HL-60 (cell line): Measurements from ENCODE around the gene DACT2.
"Not testable (repeated sequence)": the region's sequence is repeated elsewhere in the genome, so short reads cannot be mapped to it uniquely, and the experiment has no call there.

Source experiments
- DNase-seq, 2 experiments: peaks; one replicate each; pipeline ENCODE4 v3.0.0-alpha.2; 2010 to 2020; ENCODE audit warnings: low read depth in 1 of 2, low spot score in 1 of 2
- H3K27ac ChIP-seq: fragments of 250-450 bp; sonication (Bioruptor Pico); replicated peaks from 2 replicates; pipeline ENCODE4 v1.5.1; 2020; ENCODE audit warnings: mild to moderate bottlenecking, moderate library complexity
- H3K27me3 ChIP-seq: fragments of 250-450 bp; sonication (Bioruptor Pico); 2 replicates; pipeline ENCODE4 v1.5.1; 2021; ENCODE audit warnings: mild to moderate bottlenecking, moderate library complexity; ENCODE audit not compliant: insufficient read depth, poor library complexity, severe bottlenecking
- H3K4me3 ChIP-seq: replicated peaks from 2 replicates; pipeline ENCODE4 v1.5.1; 2011; ENCODE audit warnings: mild to moderate bottlenecking, control low read depth, low read length; ENCODE audit not compliant: insufficient read depth
- GABPA ChIP-seq: IDR thresholded peaks from 2 replicates; pipeline ENCODE4 v1.6.1; 2012; ENCODE audit warnings: low read depth
- POLR2AphosphoS5 ChIP-seq: IDR thresholded peaks from 2 replicates; pipeline ENCODE4 v1.6.1; 2012; ENCODE audit warnings: low read depth
- SPI1 ChIP-seq: IDR thresholded peaks from 2 replicates; pipeline ENCODE4 v1.6.1; 2012; ENCODE audit warnings: low read depth, mild to moderate bottlenecking, borderline replicate concordance
- TF ChIP-seq, protein P1 (sequence below): IDR thresholded peaks from one replicate; pipeline ENCODE4 v1.5.1; 2011; ENCODE audit warnings: low read length, control low read depth, inconsistent platforms; ENCODE audit not compliant: insufficient read depth
- TF ChIP-seq, protein P2 (sequence below): IDR thresholded peaks from 2 replicates; pipeline ENCODE4 v1.6.1; 2012; ENCODE audit warnings: low read depth; ENCODE audit not compliant: insufficient replicate concordance

Gene DACT2

DNA sequence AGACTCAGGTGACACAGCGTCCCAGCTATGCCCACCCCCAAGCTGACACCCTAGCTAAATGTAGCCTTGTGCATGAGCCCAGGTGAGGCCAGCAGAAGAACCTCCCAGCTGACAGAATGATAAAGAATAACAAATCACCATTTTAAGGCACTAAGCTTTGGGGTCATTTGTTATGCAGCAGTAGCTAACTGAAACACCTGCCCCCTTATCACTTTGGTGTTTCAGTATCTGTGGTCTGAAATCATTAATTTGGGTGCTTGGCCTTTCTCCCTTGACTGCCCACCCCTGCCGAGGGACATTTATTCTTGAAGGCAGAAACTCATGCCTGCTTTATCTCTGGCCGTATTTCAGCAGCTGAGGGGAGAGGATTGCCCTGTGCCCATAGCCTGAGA, 30.0 kb downstream of the DACT2 start:
- no peak for DNase-seq
- Histone ChIP-seq H3K27ac (no peak overlapping the region), H3K27me3 (no peaks in the 10 kb centered on the region), H3K4me3 (no peak overlapping the region)
- TF ChIP-seq GABPA = no peak
- no peak for TF ChIP-seq POLR2AphosphoS5
- TF ChIP-seq SPI1 = no peak
- TF ChIP-seq, protein P1, sequence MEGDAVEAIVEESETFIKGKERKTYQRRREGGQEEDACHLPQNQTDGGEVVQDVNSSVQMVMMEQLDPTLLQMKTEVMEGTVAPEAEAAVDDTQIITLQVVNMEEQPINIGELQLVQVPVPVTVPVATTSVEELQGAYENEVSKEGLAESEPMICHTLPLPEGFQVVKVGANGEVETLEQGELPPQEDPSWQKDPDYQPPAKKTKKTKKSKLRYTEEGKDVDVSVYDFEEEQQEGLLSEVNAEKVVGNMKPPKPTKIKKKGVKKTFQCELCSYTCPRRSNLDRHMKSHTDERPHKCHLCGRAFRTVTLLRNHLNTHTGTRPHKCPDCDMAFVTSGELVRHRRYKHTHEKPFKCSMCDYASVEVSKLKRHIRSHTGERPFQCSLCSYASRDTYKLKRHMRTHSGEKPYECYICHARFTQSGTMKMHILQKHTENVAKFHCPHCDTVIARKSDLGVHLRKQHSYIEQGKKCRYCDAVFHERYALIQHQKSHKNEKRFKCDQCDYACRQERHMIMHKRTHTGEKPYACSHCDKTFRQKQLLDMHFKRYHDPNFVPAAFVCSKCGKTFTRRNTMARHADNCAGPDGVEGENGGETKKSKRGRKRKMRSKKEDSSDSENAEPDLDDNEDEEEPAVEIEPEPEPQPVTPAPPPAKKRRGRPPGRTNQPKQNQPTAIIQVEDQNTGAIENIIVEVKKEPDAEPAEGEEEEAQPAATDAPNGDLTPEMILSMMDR = no peak
- TF ChIP-seq, protein P2, sequence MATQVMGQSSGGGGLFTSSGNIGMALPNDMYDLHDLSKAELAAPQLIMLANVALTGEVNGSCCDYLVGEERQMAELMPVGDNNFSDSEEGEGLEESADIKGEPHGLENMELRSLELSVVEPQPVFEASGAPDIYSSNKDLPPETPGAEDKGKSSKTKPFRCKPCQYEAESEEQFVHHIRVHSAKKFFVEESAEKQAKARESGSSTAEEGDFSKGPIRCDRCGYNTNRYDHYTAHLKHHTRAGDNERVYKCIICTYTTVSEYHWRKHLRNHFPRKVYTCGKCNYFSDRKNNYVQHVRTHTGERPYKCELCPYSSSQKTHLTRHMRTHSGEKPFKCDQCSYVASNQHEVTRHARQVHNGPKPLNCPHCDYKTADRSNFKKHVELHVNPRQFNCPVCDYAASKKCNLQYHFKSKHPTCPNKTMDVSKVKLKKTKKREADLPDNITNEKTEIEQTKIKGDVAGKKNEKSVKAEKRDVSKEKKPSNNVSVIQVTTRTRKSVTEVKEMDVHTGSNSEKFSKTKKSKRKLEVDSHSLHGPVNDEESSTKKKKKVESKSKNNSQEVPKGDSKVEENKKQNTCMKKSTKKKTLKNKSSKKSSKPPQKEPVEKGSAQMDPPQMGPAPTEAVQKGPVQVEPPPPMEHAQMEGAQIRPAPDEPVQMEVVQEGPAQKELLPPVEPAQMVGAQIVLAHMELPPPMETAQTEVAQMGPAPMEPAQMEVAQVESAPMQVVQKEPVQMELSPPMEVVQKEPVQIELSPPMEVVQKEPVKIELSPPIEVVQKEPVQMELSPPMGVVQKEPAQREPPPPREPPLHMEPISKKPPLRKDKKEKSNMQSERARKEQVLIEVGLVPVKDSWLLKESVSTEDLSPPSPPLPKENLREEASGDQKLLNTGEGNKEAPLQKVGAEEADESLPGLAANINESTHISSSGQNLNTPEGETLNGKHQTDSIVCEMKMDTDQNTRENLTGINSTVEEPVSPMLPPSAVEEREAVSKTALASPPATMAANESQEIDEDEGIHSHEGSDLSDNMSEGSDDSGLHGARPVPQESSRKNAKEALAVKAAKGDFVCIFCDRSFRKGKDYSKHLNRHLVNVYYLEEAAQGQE = no peak

DNA sequence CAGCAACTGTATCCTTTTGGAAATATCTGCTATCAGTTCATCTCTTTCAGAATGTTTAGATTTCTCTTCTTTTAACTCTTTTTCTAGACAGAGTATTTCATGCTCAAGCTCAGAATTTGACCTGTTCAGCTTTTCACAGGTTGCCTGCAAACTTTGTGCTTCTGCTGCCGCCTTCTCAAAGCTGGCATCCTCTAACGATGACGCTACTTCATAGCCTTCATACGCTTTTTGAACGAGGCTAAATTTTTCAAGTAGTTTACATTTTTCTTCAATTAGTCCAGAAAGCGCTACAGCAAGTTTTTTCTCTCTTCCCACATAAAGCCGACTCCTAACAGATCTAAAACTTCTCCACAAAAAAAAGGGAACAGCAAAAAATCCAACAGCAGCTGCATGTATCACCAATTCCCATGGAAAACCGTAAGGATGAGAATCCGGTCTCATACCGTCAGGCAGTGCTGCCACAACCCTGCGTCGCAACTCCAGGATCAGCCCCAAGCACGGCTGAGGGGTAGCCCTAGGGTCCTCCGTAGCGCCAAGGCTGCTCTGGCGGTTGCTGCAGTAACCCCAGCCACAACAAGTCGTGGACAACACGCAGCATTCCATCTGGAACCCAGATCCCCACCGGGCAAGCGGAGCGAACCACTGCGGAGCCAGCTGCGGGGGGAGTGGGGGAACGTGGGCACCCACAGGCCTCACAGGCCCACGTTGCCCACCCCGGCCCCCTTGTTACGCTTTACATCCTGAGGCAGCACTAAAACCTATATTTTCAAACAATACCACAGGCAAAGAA, 30.6 kb downstream of the DACT2 start:
- DNase-seq = no peak
- H3K27ac ChIP-seq = no peak overlapping the region
- TF ChIP-seq, protein P1 = no peak
- TF ChIP-seq POLR2AphosphoS5 = no peak
- no peak for TF ChIP-seq SPI1
- TF ChIP-seq GABPA = no peak
- TF ChIP-seq, protein P2 = no peak

DNA sequence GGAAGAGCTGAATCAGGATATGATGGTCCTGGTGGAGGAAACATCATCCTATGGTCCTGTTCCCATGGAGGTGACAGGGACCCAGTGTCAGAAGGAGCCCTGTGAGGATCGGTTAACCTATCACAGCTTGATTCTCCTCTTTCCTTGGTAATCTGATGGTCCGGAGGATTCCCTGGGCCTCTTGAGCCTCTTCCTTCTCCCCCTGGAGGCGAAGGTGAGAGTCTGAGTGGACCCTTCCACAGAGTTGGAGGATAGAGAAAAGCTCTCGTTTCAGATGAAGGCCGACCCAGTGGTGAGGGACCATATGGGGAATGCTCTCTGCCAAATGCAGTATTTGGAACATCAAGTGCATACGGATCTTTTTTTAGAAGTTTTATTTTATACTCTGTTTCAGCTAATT, 32.1 kb downstream of the DACT2 start:
- not testable (repeated sequence) for H3K27ac ChIP-seq, DNase-seq, H3K4me3 ChIP-seq, H3K27me3 ChIP-seq

More for the DNA sequence above, 30.6 kb downstream of the DACT2 start:
- Histone ChIP-seq H3K27me3 (no peaks in the 10 kb centered on the region), H3K4me3 (no peak overlapping the region)

DNA sequence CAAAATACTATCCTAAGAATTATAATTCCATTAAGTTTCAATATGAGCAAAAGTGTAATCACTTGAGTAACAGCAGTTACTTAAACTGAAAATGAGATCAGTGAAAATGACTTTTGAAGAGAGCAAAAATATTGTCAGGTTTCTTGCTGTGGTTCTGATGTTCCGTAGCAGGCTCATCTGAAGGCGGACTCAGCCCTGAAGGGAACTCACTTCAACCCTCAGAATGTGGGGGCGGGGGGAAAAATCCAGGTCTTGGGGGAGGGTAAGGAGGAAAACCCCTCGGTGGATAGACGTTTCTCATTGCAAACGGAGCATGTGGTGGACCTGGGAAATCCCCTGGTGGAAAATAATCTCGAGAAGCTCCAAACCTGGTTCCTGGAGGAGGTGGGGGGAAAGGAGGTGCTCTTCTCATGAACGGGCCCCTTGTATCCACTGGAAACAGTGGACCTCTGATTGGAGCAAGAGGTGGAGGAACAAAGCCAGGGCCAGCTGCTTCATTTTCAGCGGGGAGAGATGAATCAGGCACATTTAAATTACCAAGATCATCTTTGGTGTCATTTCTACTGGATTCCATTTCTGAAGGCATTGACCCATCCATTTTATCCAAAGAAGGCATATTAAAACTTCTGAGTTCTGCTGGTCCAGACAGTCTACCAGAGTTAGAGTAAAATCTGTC, 32.7 kb downstream of the DACT2 start:
- not testable (repeated sequence) for DNase-seq, H3K27me3 ChIP-seq, H3K27ac ChIP-seq, H3K4me3 ChIP-seq
